SU-DHL-6 (cell line): ENCODE measurements around the gene SLC12A5.

ENCODE experiments used
- CTCF ChIP-seq: fragments of 200-600 bp; sonication (generic); IDR thresholded peaks from one replicate; pipeline ENCODE4 v1.5.1; 2017; ENCODE audit warnings: antibody characterized with exemption, mild to moderate bottlenecking, low read length, moderate library complexity; ENCODE audit not compliant: insufficient read depth, poor library complexity, severe bottlenecking
- EZH2phosphoT487 ChIP-seq: fragments of 200-600 bp; sonication (generic), shearing (Covaris generic); conservative IDR thresholded peaks from 2 replicates; pipeline ENCODE4 v1.6.1; 2018; ENCODE audit warnings: mild to moderate bottlenecking, antibody characterized with exemption, low read length, moderate library complexity, mixed read lengths

GRCh38 chr20:46013322-46013828, 15.6 kb upstream of the SLC12A5 start:
- no peak for TF ChIP-seq CTCF
- TF ChIP-seq EZH2phosphoT487 = no peak
